Right cardiac atrium (tissue), 5 donors: ENCODE data around the gene MAPK8IP2. TPM values are rescaled to one million over a fixed set of nuclear protein-coding genes. Genes with fewer than 3 reads are reported as not detected.
A peak's percentile ranks its signal among the peaks of the same experiment; 100 is the strongest.

Experiments used
- ATAC-seq, 2 donors: fragments of 200-7000 bp; cut with Tn5 transposase; one replicate each; pipeline versions ENCODE4 v1.8.0 to v1.9.1; 2020; ENCODE audit warnings: moderate library complexity in 2 of 2, mild to moderate bottlenecking in 1 of 2
- DNase-seq, 3 donors: peaks; one replicate each; pipeline ENCODE4 v3.0.0-alpha.2; 2020
- H3K27ac ChIP-seq: one replicate; pipeline ENCODE4 v1.5.1; 2013; ENCODE audit warnings: mild to moderate bottlenecking, low read length, control low read depth, moderate library complexity
- H3K27me3 ChIP-seq: one replicate; pipeline ENCODE4 v1.6.1; 2013; ENCODE audit not compliant: control insufficient read depth, insufficient read depth
- H3K4me1 ChIP-seq: one replicate; pipeline ENCODE4 v1.6.1; 2013; ENCODE audit warnings: low read length; ENCODE audit not compliant: control insufficient read depth, insufficient read depth
- H3K4me3 ChIP-seq: one replicate; pipeline ENCODE4 v1.5.1; 2013; ENCODE audit warnings: low read length, control low read depth
- H3K9me3 ChIP-seq: one replicate; pipeline ENCODE4 v1.6.1; 2013; ENCODE audit warnings: low read length; ENCODE audit not compliant: control insufficient read depth
- WGBS: extraction: QIAGEN DNeasy Blood & Tissue Kit; methylation state at CpG from one replicate; pipeline ENCODE4 v1.1.7; 2013; 5-methylcytosine and 5-hydroxymethylcytosine counted together
- intact Hi-C, 4 donors: fragments of 100-400 bp; cut with DNase I; formaldehyde crosslinking; loops; one replicate each; pipeline versions ENCODE4 v1.11.0 to v1.14.0; 2022 to 2023
- long read RNA-seq, 4 donors: library from polyadenylated mRNA; unstranded; transcript quantifications; one replicate each; pipeline ENCODE4 v2.0.0, GENCODE V29; 2020 to 2021
- polyA plus RNA-seq: library from polyadenylated mRNA; stranded (reverse); fragments of 200-250 nt; gene quantifications from one replicate; pipeline ENCODE4 v1.2.3, GENCODE V29; 2013
- total RNA-seq, 4 donors: library from RNA; stranded (reverse); fragmentation: NEBNext Ultra II Directional; extraction: Animal tissue kit (Norgen Biotek cat#: 25700); gene quantifications; one replicate each; pipeline ENCODE4 v1.2.1, GENCODE V29; 2021
- donor health status: healthy with polysubstance abuse.
- donor health status: DM: no; HTN: yes; CAD: no.
- donor health status: DM: no; HTN: no; CAD: no.
- donor health status: DM: no; HTN: yes; CAD: no; lungs with severe emphysema.
- donor health status: DM: yes; HTN: yes; CAD: no.

The MAPK8IP2 gene
- under 1 TPM; 0.28 to 0.47 (median 0.38) TPM for total RNA-seq
- polyA plus RNA-seq, result 0.57 TPM
- long read RNA-seq, donor 1, result 0 reads
- long read RNA-seq, donor 2, result 0 reads
- long read RNA-seq, donor 3, result 0 reads
- long read RNA-seq, donor 4, partial matches to known transcripts, result 1 of 1 reads
- long read RNA-seq, donor 4, other reads (novel, unspliced or antisense), result 0 of 1 reads

GRCh38 chr22:50600538-50600937, at the start of gene MAPK8IP2:
MAPK8IP2 (plus strand) TSS chr22:50600793; CDS start chr22:50600819, 26 bp downstream.
- peak in 1 of 2 donors; percentile 34 for ATAC-seq
- H3K9me3 ChIP-seq, result no peaks in the 10 kb centered on the region
- WGBS, result under 1% methylated on average over 61 of the region's 61 CpGs
- H3K27ac ChIP-seq, result no peak within 1 kb of the TSS
- H3K27me3 ChIP-seq, result no peaks in the 10 kb centered on the region
- intact Hi-C loops, result loop anchor here in 1 of 4 donors (10.0 kb wide), 1 partner anchor 106 kb away; no protein-coding TSS in a partner anchor
- peak within 1 kb of the TSS; percentile 78 for H3K4me3 ChIP-seq
- DNase-seq, result peak in 2 of 3 donors; percentile 49 to 50
- H3K4me1 ChIP-seq, result no peaks in the 10 kb centered on the region

GRCh38 chr22:50551160-50551752, 49.3 kb upstream of the MAPK8IP2 start:
- DNase-seq (no peak), ATAC-seq (no peak)
- 93% methylated on average over 11 of the region's 11 CpGs for WGBS
- intact Hi-C loops, result no loop called here
- Histone ChIP-seq H3K9me3 (no peaks in the 10 kb centered on the region), H3K27me3 (no peaks in the 10 kb centered on the region), H3K27ac (no peak overlapping the region), H3K4me3 (no peak overlapping the region), H3K4me1 (no peaks in the 10 kb centered on the region)

- ATAC-seq (no peak), DNase-seq (peak in 1 of 3 donors; percentile 7)
- WGBS, result 80% methylated on average over 8 of the region's 8 CpGs
- Histone ChIP-seq H3K4me3 (no peak overlapping the region), H3K9me3 (no peaks in the 10 kb centered on the region), H3K4me1 (no peaks in the 10 kb centered on the region), H3K27me3 (no peaks in the 10 kb centered on the region), H3K27ac (no peak overlapping the region)
- intact Hi-C loops, result no loop called here
Measured at GRCh38 chr22:50553310-50553709, 47.3 kb upstream of the MAPK8IP2 start.

GRCh38 chr22:50556703-50557102, 43.9 kb upstream of the MAPK8IP2 start:
- intact Hi-C loops, result no loop called here
- DNase-seq, result no peak
- Histone ChIP-seq H3K4me1 (no peaks in the 10 kb centered on the region), H3K27me3 (no peaks in the 10 kb centered on the region), H3K27ac (no peak overlapping the region), H3K9me3 (no peaks in the 10 kb centered on the region), H3K4me3 (no peak overlapping the region)
- 83% methylated on average over 5 of the region's 5 CpGs for WGBS
- no peak for ATAC-seq

- Histone ChIP-seq H3K4me3 (no peak overlapping the region), H3K27me3 (no peaks in the 10 kb centered on the region), H3K9me3 (no peaks in the 10 kb centered on the region), H3K27ac (no peak overlapping the region), H3K4me1 (peaks cover 3% of the 10 kb centered on the region)
- intact Hi-C loops, result no loop called here
- 88% methylated on average over 3 of the region's 3 CpGs for WGBS
- ATAC-seq (no peak), DNase-seq (peak in 1 of 3 donors; percentile 3)
Measured at GRCh38 chr22:50560034-50560433, 40.6 kb upstream of the MAPK8IP2 start.

- Histone ChIP-seq H3K9me3 (no peaks in the 10 kb centered on the region), H3K27ac (no peak overlapping the region), H3K4me3 (no peak overlapping the region), H3K27me3 (no peaks in the 10 kb centered on the region), H3K4me1 (peaks cover 3% of the 10 kb centered on the region)
- intact Hi-C loops, result no loop called here
- ATAC-seq (no peak), DNase-seq (peak in 1 of 3 donors; percentile 74)
- WGBS, result 77% methylated on average over 31 of the region's 34 CpGs
Measured at GRCh38 chr22:50561401-50562358, 38.9 kb upstream of the MAPK8IP2 start.

- peak within 1 kb of the TSS; percentile 74 for H3K4me3 ChIP-seq
- peak within 1 kb of the TSS; percentile 91 for H3K27ac ChIP-seq
- H3K27me3 ChIP-seq, result no peaks in the 10 kb centered on the region
- peaks cover 3% of the 10 kb centered on the region for H3K4me1 ChIP-seq
- intact Hi-C loops, result no loop called here
- DNase-seq (peak; percentile 97 to 99 (median 99)), ATAC-seq (peak; percentile 95 to 97)
- H3K9me3 ChIP-seq, result no peaks in the 10 kb centered on the region
- WGBS, result 7% methylated on average over 60 of the region's 61 CpGs
Measured at GRCh38 chr22:50562523-50563412, 37.8 kb upstream of the MAPK8IP2 start, which contains the start of gene SYCE3. SYCE3 (minus strand) TSS chr22:50562919; CDS start chr22:50556405, 6,514 bp downstream.

GRCh38 chr22:50563413-50564160, 37.0 kb upstream of the MAPK8IP2 start:
- ATAC-seq, result peak in 1 of 2 donors; percentile 25
- peak overlapping the region; percentile 74 for H3K4me3 ChIP-seq
- WGBS, result 26% methylated on average over 17 of the region's 17 CpGs
- no peaks in the 10 kb centered on the region for H3K27me3 ChIP-seq
- peak in 1 of 3 donors; percentile 67 for DNase-seq
- H3K9me3 ChIP-seq, result no peaks in the 10 kb centered on the region
- intact Hi-C loops, result no loop called here
- peaks cover 3% of the 10 kb centered on the region for H3K4me1 ChIP-seq
- peak overlapping the region; percentile 91 for H3K27ac ChIP-seq

- peak in 1 of 3 donors; percentile 18 for DNase-seq
- no peak for ATAC-seq
- no peaks in the 10 kb centered on the region for H3K27me3 ChIP-seq
- H3K4me3 ChIP-seq, result no peak overlapping the region
- no peaks in the 10 kb centered on the region for H3K9me3 ChIP-seq
- H3K27ac ChIP-seq, result peak overlapping the region; percentile 42
- intact Hi-C loops, result no loop called here
- peaks cover 3% of the 10 kb centered on the region for H3K4me1 ChIP-seq
- WGBS, result 90% methylated on average over 11 of the region's 11 CpGs
Measured at GRCh38 chr22:50564289-50564688, 36.3 kb upstream of the MAPK8IP2 start.
